T-helper 2 cell treated with Interferon-gamma antibody and Interleukin-4, amounts not matched to agents 100 ng/mL and 5 ng/mL, for 36 hours (primary cell): ENCODE data around the gene FGGY. TPM values are rescaled to one million over a fixed set of nuclear protein-coding genes. Genes with fewer than 3 reads are reported as not detected.

ENCODE experiments used
- intact Hi-C: fragments of 100-400 bp; cut with micrococcal nuclease; formaldehyde crosslinking; loops from one replicate; pipeline ENCODE4 v1.15.1; 2023
- total RNA-seq: library from RNA; stranded (reverse); gene quantifications from 2 replicates; pipeline ENCODE4 v1.2.3, GENCODE V29; 2022

Gene FGGY
- total RNA-seq, 1 donor from 2014 or later, result 10.7 TPM

DNA sequence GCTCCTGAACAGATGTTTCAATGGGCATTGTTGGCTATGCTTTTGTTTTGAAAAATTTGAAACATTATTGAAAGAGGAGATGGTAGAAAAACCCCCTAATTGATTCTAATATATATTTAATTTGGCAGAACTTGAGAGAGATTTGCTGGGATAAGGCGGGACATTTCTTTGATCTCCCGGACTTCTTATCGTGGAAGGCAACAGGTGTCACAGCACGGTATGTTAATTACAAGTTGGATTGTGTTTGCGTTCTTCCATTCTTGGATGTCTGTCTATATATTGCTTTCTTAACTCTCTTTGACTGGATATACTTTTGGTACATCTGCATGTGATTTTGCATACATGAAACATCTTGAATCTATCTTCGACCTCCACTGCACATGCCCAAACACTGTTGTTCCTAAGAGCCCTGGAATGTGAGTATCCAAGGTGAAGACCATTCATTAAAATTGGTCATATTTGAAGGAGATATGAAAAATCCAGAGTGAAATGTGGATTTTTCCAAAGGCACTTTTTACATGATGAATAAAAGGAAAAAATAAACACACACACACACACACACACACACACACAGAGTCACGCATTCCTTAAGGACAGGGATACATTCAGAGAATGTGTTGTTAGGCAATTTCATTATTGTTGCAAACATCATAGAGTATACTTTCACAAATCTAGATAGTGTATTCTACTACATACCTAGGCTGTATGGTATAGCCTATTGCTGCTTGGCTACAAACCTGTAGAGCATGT is 81.9 kb downstream of the FGGY start:
- intact Hi-C loops, result no loop called here

DNA sequence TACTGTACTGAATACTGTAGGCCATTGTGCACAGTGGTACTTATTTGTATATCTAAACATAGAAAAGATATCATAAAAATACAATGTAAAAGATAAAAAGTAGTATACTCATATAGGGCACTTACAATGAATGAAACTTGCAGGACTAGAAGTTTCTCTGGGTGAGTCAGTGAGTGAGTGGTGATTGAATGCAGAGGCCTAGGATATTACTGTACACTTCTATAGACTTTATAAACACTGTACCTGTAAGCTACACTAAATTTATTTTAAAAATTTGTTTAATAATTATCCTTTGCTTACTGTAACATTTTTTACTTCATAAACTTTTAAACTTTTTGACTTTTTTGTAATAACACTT is 82.5 kb downstream of the FGGY start:
- intact Hi-C loops, result no loop called here

DNA sequence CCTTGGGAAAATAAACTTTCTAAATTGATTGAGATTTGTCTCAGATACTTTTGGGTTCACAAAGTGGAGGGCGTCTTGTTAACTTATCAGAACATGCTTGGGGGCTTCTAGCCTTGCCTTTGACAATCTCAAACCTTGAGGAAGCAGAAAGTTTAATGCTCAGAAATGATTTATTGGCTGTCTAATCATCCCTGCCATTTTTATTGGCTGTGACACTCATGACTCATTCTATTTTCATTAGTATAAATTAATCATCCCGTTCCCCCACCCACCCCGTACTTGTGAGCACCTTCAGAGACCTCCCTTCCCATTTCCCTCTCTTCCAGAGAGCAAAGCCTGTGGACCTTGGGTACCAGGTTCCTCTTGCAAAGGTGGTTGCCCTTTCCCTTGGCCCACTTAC is 87.1 kb downstream of the FGGY start:
- intact Hi-C loops, result no loop called here

DNA sequence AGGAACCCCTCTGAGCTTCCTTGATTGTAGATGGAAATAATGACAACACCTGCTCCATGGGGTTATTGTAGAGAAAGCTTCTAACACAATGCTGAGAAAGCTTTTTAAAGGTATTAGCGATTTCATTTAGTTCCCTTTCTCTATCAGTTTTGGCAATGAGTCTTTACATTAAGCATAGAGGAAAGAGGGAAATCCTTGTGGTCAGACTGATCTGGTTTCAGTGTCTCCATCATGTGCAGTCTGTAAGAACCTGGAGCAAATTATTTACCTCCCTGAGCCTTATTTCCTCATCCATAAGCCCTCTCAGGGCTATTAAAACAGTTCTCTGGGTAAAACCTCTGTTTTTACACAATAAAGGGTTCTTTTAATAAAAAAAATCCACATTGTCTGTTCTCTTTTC is 87.5 kb downstream of the FGGY start:
- intact Hi-C loops, result no loop called here

DNA sequence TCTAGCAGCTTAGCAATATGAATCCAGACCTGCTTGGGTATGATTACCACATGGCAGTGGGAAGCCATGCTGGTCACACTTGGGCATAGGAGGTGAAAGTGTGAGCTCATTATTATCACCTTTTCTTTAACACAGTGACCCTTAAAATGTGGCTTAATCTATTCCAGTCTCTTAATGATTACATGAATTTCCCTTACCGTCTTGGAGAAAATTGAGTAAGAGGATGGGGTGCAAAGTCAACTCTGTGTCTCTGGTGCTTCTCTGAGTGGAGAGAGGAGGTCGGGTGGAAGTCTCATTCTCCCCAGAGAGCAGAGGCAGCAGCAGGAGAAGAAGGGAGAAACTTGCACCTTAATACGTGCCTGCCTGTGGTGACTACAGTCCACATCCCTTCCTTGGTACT is 91.3 kb downstream of the FGGY start:
- intact Hi-C loops, result no loop called here

DNA sequence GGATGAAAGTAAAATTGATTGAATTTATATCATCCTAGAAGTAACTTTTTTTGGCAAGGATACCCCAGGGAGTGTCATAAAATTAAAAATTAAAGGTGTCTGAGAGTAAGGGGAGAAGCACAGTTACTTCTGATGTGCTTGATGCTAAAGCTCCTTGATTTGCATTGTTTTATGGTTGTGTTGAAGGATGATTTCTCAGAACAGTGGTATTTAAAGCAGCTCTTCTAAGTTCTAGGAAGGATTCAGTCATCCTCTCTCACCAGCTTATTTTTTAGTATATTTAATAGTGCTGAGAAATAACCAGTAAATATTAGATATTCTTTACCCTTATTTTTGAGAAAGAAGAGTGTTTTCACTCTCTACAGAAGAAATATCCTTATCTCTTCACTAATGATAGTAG is 93.0 kb downstream of the FGGY start:
- intact Hi-C loops, result no loop called here

DNA sequence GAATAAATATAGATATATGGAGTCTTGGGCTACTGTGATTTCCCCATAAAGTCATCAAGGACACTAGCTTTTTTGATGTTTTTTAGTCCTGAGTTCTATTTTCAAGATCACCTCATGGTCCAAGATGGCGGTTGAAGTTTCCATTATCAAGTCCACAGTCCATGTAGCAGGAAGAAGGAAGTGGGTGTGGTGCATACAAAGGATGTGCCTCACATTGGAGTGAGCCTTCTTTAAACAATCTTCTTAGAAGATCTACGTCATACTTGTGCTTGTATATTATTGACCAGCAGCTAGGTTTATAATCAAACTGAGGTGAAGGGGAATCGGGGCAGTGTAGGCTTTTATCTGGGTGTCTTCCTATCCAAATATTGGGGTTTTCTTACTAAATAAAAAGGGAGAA is 93.4 kb downstream of the FGGY start:
- intact Hi-C loops, result no loop called here

DNA sequence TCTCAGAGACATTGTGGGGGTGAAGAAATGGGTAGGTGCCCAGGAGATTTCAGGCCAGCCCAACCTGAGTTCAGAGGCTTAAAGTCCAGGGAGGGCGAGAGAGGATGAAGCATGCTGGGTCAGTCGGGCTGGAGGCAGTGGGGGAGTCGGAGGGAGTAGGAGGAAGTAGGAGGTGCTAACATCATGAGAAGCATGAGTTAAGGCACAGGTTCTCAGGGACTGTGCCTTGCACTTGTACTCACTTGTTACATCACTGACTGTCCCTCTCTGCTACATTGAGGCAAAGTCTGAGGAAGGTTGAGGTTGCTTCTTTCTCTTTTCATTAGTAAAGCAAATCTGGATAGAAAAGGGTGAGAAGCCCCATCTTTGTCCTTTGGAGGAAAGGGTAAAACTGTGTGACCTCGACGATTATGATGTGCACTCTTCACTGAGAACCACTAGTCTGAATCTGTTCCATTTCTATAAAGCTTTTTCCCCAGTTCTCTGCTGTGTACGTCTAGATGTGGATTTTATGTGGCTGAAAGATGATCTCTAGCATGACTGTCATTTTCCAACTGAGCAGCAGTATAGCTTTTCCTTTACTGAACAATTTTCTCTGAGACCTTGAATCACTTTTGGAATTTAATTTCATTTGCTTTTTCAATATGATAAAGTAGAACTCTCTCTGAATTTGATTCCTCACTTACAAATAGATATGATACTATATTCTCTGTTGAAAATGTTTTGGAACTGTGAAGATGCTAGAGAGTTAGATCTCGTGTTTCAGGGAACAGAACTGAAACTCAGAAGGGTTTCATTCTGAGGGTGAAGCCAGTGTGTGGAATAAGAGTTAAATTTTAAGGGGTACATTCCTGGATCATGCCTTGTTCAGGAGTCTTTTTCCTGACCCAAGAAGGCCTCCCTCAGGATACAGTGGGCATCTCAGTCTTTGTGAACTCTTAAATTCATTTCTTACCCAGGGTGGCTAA is 94.6 kb downstream of the FGGY start:
- intact Hi-C loops, result no loop called here

DNA sequence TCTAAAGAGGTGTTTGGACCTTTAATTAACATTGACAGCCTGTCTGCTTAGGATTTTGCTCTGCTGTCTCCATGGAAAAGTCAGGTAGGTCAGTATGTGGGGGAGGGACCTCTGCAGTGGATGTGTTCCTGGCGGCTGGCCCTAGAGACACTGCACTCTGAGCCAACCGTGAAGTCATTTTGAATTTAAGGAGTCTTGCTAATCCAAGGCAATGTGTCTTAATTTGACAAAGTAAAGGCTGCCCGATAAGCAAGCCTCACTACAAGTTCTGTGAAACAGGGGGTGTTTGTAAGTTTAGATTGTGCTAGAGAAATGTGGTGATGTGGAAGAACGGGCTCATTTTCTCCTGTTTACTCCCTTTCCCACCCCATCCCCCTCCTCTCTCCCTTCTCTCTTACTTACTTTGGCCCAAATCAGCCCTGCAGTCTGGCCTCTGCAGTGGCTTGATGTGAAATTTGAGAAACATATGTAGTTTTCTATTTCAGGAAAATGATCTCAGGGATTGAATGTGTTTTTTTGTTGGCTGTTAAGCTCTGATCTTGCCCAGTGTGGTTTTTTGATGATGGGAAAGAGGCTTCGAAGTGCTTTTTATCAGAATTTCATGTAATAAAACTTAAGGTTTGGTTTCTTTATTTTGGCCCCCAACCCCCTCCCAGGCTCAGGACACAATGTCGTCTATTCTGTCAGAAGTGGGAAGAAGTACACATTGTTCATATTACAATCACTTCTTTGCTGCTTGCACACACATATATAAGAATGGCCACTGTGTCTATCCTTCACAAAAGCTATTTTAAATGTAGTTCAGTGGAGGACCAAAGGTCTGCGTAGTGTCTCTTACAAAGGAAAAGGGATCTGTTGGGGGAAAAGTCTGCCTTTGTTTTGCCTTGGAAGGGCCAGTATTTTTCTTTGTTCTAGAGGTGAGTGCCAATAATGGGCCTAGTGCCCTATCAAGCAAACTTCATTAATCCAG is 96.6 kb downstream of the FGGY start:
- intact Hi-C loops, result no loop called here

DNA sequence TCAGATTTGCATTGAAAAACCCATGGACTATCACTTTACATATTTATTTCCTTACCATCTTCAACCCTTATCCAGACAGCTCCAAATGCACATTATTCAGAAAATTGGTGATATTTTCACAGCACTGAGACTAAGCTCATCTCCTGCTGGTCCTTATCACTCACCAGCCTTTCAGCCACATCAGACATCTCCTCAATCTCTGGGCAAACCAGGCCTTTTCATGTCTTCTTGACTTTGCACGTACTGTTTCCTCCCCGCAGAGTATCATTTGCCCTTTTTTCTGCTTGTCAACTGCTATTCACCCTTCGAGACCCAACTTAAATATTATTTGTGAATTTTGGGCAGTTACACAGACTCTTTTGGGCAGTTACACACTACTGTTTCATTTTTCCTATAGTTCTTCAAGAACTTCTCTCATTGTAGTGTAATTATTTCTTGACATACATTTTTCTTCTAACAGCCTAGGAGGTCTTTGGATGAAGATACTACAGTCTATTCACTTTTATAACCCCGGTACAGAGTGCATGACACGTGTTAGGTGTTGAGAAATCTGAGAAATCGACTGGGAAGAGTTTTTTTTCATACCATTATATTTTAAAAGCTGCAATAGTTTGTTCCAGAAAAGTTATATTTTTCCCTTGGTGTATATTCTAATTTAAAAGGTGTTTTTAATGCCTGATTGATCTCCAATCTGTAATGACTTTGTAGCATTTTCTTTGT is 98.0 kb downstream of the FGGY start:
- intact Hi-C loops, result no loop called here

DNA sequence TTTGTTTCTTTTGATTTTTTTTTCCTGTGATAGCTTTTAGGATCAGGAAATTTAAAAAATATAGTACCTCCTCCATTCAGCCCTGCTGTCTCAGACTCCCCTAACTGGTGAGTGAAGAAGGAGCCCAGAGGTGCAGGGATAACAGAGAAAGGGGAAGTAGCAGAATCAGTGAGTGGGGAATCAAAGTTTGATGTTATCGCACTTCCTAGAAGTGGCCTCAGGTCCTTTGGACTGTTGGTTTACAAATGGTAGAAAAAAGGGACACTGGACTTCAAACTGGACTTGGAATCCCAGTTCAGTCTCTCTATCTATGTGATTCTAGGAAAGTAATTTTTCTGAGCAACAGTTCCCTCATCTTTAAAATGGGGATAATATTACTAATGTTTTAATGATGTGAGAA is 99.5 kb downstream of the FGGY start:
- intact Hi-C loops, result no loop called here

DNA sequence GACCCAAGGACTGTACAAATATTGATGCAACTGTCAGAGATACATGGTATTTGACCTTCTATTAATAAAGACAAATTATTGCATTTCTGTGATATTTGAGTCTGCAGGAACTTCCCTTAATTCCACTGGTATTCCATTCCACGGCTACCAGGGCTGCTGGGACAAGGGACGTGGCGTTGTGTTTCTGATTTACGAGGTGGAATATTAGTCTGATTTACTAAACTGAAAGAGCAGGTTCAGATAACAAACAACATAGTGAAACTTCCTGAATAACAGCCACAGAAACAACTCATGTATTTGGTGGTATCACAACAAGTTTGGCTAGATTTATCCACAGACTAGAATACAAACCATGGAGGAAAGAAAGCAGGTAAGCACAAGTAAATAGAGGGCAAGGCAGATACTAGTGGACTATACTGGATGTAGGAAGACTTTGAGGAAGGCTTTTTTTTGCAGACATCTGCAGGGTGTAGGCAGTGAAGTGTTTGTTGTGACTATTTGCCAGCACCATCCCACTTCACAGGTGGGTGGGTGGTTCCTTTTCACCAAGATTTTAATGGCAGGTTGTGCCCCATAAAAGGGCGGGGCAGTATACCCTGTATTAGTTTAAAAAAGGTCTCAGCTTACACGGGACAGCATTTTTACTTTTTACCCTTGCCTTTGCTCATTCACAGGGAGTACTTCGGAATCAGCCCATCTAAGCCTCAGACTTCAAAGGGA is 100.4 kb downstream of the FGGY start:
- intact Hi-C loops, result no loop called here

DNA sequence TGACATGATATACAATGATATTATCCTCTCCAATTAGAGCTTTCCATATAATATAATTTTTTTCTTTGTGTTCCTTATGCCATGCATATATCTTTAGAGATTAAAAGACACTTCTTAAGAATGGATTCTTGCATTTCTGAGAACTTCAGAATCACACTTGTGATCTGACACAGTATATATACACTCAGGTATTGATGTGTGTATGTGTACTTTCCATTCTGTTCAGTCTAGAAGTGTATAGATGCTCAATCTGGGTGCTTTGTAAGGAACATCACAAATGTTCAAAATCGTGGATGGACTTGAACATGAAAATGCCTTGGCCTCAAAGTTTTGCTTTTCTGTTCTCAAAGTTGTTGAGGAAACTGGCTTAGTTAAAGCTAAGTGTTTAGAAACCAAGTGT is 102.7 kb downstream of the FGGY start:
- intact Hi-C loops, result no loop called here

DNA sequence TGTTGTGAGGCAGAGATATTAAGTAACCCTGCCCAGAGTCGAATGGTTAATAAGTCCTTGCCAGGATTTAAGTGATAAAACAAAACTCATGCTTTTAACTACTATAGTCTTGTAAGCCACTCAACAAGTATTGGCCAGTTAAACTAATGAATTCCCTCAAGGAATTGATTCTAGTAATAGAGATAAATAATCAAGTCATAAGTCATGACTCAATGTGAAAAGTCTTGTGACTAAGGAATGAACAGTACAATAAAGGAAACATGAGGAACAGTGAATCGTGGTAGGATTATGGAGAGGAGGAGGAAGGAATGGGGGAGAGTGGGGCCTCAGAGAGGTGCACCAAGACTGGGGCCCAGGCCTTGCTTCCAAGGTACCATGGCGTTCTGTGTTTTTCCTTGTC is 104.7 kb downstream of the FGGY start:
- intact Hi-C loops, result no loop called here

DNA sequence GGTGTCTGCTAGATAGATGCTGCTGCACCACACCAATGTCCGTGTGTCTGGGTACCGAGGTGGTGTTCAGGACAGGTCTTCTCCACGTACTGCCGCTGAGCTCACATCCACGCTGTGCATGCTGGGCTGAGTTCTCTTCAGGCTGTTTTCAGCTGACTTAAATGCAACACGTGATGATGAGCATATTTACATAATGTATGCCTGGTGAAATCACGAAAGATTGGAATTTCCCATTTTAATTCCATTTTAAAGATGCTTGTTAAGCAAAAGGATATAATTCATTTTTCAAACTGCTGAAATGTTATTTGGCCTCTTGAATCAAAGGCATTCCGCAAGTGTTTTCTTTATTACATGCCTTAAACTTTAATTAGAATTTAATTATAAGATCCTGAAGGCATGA is 107.9 kb downstream of the FGGY start:
- intact Hi-C loops, result no loop called here

DNA sequence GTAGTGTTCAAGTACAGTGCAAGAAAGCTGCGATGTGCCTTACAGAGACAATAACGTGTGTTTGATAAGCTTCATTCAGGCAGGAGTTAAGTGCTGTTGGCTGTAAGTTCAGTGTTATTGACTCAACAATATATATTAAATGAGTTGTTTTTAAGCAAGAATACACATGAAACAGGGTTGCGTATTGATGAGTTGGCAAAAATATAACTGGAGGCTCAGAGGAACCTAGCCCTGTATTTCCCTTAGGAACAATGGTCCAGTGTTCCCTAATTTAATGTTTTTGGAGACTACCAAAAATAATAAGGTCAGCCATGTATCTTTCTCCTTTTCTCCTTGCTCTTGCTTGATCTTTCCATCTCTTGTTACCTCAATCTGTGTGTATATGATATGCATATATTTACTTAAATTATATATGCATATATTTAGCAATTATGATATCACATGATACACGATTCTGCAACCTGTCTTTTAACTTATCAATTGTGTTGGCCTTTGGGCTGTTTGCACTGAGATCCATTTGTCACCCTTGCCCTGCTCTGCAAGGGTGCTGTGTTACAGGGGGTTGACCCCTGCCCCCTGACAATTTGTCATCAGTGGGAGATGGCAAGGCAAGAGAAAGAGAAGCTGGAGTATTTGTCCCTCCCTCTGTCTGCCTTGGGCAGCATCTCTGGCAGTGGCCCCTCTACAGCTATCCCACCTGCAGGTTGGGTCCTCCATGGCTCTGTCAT is 109.7 kb downstream of the FGGY start:
- intact Hi-C loops, result no loop called here

DNA sequence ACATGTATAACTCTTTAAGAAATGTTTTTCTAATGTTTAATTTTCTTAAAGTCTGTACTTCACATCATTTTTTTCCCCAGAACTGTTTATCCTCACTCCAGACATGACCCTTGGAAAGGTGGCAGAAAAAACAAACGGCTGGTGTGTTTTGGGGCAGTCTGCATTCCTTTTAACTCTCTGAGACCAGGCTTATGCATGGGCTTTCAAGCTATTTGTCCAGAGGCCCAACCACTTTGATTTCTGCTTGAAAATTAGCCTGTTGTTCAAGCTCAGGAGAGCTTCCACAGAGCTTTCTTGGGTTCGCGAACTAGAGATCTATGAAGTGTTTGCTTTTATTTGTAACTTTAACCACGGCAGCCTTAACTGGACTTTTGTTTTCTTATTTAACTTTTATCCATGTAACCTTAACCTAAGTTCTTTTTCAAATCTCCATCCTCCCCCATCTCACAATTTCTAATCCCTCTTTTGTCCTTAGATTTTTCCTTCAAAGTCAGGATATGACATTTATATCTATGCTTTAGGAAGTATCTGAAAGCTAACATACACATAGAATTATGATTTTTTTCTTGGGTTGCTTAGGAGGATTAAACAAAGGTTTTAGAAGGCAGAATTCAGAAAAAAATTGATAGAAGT is 111.8 kb downstream of the FGGY start:
- intact Hi-C loops, result no loop called here

DNA sequence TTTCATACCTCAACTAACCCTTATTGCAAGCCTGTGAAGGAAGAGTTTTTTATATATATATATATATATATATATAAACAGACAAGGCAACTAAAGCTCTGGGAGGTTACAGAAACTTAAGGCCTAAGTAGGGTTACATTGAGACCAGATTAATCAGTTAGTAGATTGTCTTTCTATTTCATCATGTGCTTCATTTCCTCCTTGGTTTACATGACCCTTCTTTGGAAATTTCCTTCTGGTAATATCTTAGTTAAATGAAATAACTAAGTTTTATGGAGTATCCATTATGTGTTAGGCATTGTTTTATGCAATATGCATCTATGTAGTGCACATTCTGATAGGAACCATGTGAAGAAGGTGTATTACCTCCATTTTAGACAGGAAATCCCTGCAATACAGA is 112.7 kb downstream of the FGGY start:
- intact Hi-C loops, result no loop called here

DNA sequence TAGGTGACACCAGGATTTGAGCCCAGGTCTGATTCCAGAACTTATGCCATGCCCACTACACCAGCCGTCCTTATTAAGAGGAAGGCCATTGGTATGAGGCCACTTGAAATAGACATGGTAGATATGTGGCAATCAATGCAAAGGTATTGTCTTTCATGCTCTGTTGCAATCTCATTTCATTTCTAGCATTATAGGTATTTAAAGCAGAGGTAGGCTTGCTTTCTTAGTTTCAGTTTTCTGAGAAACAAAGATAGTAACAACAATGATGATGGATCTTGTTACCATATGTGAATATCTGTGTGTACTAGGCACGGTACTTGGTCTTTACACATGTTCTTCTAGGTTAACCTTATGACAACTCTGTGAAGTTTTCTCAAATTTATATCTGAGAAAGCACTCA is 113.1 kb downstream of the FGGY start:
- intact Hi-C loops, result no loop called here
